GM23338 (cell line): ENCODE results near the gene ARHGAP28. TPM values are rescaled to one million over a fixed set of nuclear protein-coding genes. Genes with fewer than 3 reads are reported as not detected.
A peak's percentile ranks its signal among the peaks of the same experiment; 100 is the strongest.

Experiments used
- ATAC-seq: fragments of 200-7000 bp; cut with Tn5 transposase; 3 replicates; pipeline ENCODE4 v1.9.1; 2020
- DNase-seq: peaks from one replicate; pipeline ENCODE4 v3.0.0-alpha.2; 2015; ENCODE audit warnings: low spot score
- H2AFZ ChIP-seq: fragments of 200-600 bp; sonication (generic); 2 replicates; pipeline ENCODE4 v1.8.0; 2016; ENCODE audit warnings: antibody characterized with exemption, mild to moderate bottlenecking, moderate library complexity
- H3F3A ChIP-seq: fragments of 200-600 bp; sonication (generic); replicated peaks from 2 replicates; pipeline ENCODE4 v1.8.0; 2017; ENCODE audit warnings: antibody characterized with exemption, mixed run types, low read depth
- H3K27ac ChIP-seq: fragments of 200-600 bp; sonication (generic); 2 replicates; pipeline ENCODE4 v1.6.1; 2016; ENCODE audit warnings: low read depth
- H3K27me3 ChIP-seq: fragments of 200-600 bp; sonication (generic); 2 replicates; pipeline ENCODE4 v1.8.0; 2016; ENCODE audit warnings: mild to moderate bottlenecking, mixed run types, moderate library complexity; ENCODE audit not compliant: insufficient read depth
- H3K36me3 ChIP-seq: fragments of 200-600 bp; sonication (generic); 2 replicates; pipeline ENCODE4 v1.8.0; 2016; ENCODE audit warnings: mild to moderate bottlenecking; ENCODE audit not compliant: insufficient read depth
- H3K4me1 ChIP-seq: fragments of 200-600 bp; sonication (generic); 2 replicates; pipeline ENCODE4 v1.8.0; 2016; ENCODE audit warnings: mild to moderate bottlenecking, moderate library complexity; ENCODE audit not compliant: insufficient read depth
- H3K4me2 ChIP-seq: fragments of 200-600 bp; sonication (generic); 2 replicates; pipeline ENCODE4 v1.7.1; 2017; ENCODE audit warnings: mixed run types
- H3K4me3 ChIP-seq: fragments of 200-600 bp; sonication (generic); 2 replicates; pipeline ENCODE4 v1.6.1; 2016; ENCODE audit warnings: mixed run types
- H3K79me2 ChIP-seq: fragments of 200-600 bp; sonication (generic); replicated peaks from 2 replicates; pipeline ENCODE4 v1.8.0; 2017; ENCODE audit warnings: mild to moderate bottlenecking; ENCODE audit not compliant: insufficient read depth
- H3K9me2 ChIP-seq: fragments of 200-600 bp; sonication (generic); 2 replicates; pipeline ENCODE4 v1.8.0; 2017; ENCODE audit not compliant: insufficient read depth
- H4K20me1 ChIP-seq: fragments of 200-600 bp; sonication (generic); replicated peaks from 2 replicates; pipeline ENCODE4 v1.8.0; 2017; ENCODE audit warnings: mild to moderate bottlenecking; ENCODE audit not compliant: insufficient read depth
- H3K27ac Mint-ChIP-seq: 2 replicates; pipeline ENCODE4 v1.8.0; 2020; ENCODE audit warnings: inconsistent platforms, mild to moderate bottlenecking, moderate library complexity, mixed read lengths
- H3K27me3 Mint-ChIP-seq: 3 replicates; pipeline ENCODE4 v1.8.0; 2022; ENCODE audit warnings: low read depth, mild to moderate bottlenecking, moderate library complexity, mixed read lengths, inconsistent platforms; ENCODE audit not compliant: insufficient read depth, poor library complexity
- H3K36me3 Mint-ChIP-seq: 3 replicates; pipeline ENCODE4 v1.8.0; 2021; ENCODE audit warnings: low read depth, mild to moderate bottlenecking, inconsistent platforms, moderate library complexity, mixed read lengths
- H3K4me1 Mint-ChIP-seq: 3 replicates; pipeline ENCODE4 v1.8.0; 2020; ENCODE audit warnings: mild to moderate bottlenecking, inconsistent platforms, mixed read lengths
- H3K4me3 Mint-ChIP-seq: 3 replicates; pipeline ENCODE4 v1.8.0; 2021; ENCODE audit warnings: moderate library complexity, mild to moderate bottlenecking, inconsistent platforms, mixed read lengths
- H3K9me3 Mint-ChIP-seq: 3 replicates; pipeline ENCODE4 v1.8.0; 2020; ENCODE audit warnings: moderate library complexity, mild to moderate bottlenecking, inconsistent platforms, mixed read lengths
- CTCF ChIP-seq, 2 experiments: fragments of 200-600 bp in 1 of 2; sonication (generic) in 1 of 2; conservative IDR thresholded peaks; 2 replicates each; pipeline versions ENCODE4 v1.5.1 to v1.6.1; 2016 to 2017; ENCODE audit warnings: antibody characterized with exemption in 2 of 2, low read depth in 2 of 2, mild to moderate bottlenecking in 2 of 2, moderate library complexity in 1 of 2
- EZH2 ChIP-seq: fragments of 200-600 bp; sonication (generic); IDR thresholded peaks from one replicate; pipeline ENCODE4 v1.8.0; 2017; ENCODE audit warnings: antibody characterized with exemption, mild to moderate bottlenecking, low read depth; ENCODE audit not compliant: unreplicated experiment
- JUNB ChIP-seq: IDR thresholded peaks from one replicate; pipeline ENCODE4 v1.6.1; 2016; ENCODE audit warnings: antibody characterized with exemption; ENCODE audit not compliant: unreplicated experiment
- NANOG ChIP-seq: IDR thresholded peaks from 2 replicates; pipeline ENCODE4 v1.6.1; 2016; ENCODE audit warnings: antibody characterized with exemption, borderline replicate concordance
- STAT1 ChIP-seq: IDR thresholded peaks from one replicate; pipeline ENCODE4 v1.6.1; 2016; ENCODE audit warnings: antibody characterized with exemption; ENCODE audit not compliant: unreplicated experiment
- ZNF114 ChIP-seq: fragments of 250-450 bp; sonication (Bioruptor Pico); IDR thresholded peaks from 2 replicates; pipeline ENCODE4 v1.5.0; 2020; ENCODE audit warnings: mild to moderate bottlenecking, moderate library complexity
- ZNF331 ChIP-seq: fragments of 250-450 bp; sonication (Bioruptor Pico); IDR thresholded peaks from 2 replicates; pipeline ENCODE4 v1.5.0; 2020; ENCODE audit warnings: low read depth, mild to moderate bottlenecking, moderate library complexity
- ZNF462 ChIP-seq: fragments of 250-450 bp; sonication (Bioruptor Pico); IDR thresholded peaks from 2 replicates; pipeline ENCODE4 v1.5.0; 2020; ENCODE audit warnings: mild to moderate bottlenecking, moderate library complexity
- polyA plus RNA-seq: library from polyadenylated mRNA; unstranded; fragments of >200 nt; fragmentation: Nextera tagmentation; extraction: Ambion mirVana; gene quantifications from 2 replicates; pipeline ENCODE4 v1.2.1, GENCODE V29; 2016
- total RNA-seq: library from RNA; depleted of rRNA; stranded (reverse); fragments of >200 nt; shearing (Covaris generic); gene quantifications from 2 replicates; pipeline ENCODE4 v1.2.3, GENCODE V29; 2014

The ARHGAP28 gene
- total and polyA plus RNA-seq, 2 experiments from 2014 or later = 2.8 to 9.6 TPM

GRCh38 chr18:6722690-6723089 lies 6.8 kb upstream of the ARHGAP28 start:
- Mint-ChIP-seq H3K36me3 (no peaks in the 10 kb centered on the region), H3K9me3 (no peaks in the 10 kb centered on the region), H3K27ac (no peak overlapping the region), H3K27me3 (no peaks in the 10 kb centered on the region), H3K4me1 (peaks cover 18% of the 10 kb centered on the region), H3K4me3 (no peak overlapping the region)
- Histone ChIP-seq H3K27ac (no peak overlapping the region), H3K36me3 (no peaks in the 10 kb centered on the region), H4K20me1 (no peaks in the 10 kb centered on the region), H3K4me2 (no peak overlapping the region), H3F3A (no peaks in the 10 kb centered on the region), H3K4me3 (no peak overlapping the region), H2AFZ (peak overlapping the region; percentile 24; the same call in 1 of the 2 replicates), H3K27me3 (no peaks in the 10 kb centered on the region), H3K79me2 (no peaks in the 10 kb centered on the region), H3K4me1 (no peaks in the 10 kb centered on the region), H3K9me2 (0 out of 2 replicates have a peak, but pooled peaks cover 6% of the 10 kb centered on the region)
- TF ChIP-seq NANOG (no peak), ZNF462 (no peak), CTCF (conservative IDR thresholded peaks at IDR 0.05; ENCODE audit: low read depth in 2 of 2) (no peak), ZNF331 (no peak), JUNB (no peak), EZH2 (no peak), STAT1 (no peak), ZNF114 (CRISPR knock-in tag) (no peak)
- no peak for DNase-seq
- no peak for ATAC-seq
